Liver (tissue), 9 donors: ENCODE results near the gene CCDC89. TPM values are rescaled to one million over a fixed set of nuclear protein-coding genes. Genes with fewer than 3 reads are reported as not detected.

Source experiments
- DNase-seq: peaks from one replicate; pipeline ENCODE4 v3.0.0-alpha.2; 2017; ENCODE audit warnings: low spot score
- H3K27ac ChIP-seq, 2 donors: one replicate each; pipeline ENCODE4 v1.7.0; 2013; ENCODE audit warnings: inconsistent platforms in 2 of 2, low read length in 2 of 2, control low read depth in 1 of 2, low read depth in 1 of 2, mild to moderate bottlenecking in 1 of 2
- H3K27me3 ChIP-seq, 4 donors: one replicate each; pipeline versions ENCODE4 v1.6.1 to v1.7.0; 2013; ENCODE audit warnings: low read length in 3 of 4, inconsistent platforms in 1 of 4, mild to moderate bottlenecking in 1 of 4, moderate library complexity in 1 of 4; ENCODE audit not compliant: control insufficient read depth in 4 of 4, insufficient read depth in 4 of 4
- H3K36me3 ChIP-seq, 4 donors: one replicate each; pipeline versions ENCODE4 v1.6.1 to v1.7.0; 2013; ENCODE audit warnings: low read length in 3 of 4, mild to moderate bottlenecking in 3 of 4, low read depth in 1 of 4, moderate library complexity in 1 of 4; ENCODE audit not compliant: control insufficient read depth in 4 of 4, insufficient read depth in 3 of 4
- H3K4me1 ChIP-seq, 4 donors: one replicate each; pipeline versions ENCODE4 v1.6.1 to v1.7.0; 2013; ENCODE audit warnings: low read length in 3 of 4, mild to moderate bottlenecking in 3 of 4, moderate library complexity in 1 of 4; ENCODE audit not compliant: control insufficient read depth in 4 of 4, insufficient read depth in 4 of 4
- H3K4me3 ChIP-seq, 3 donors: one replicate each; pipeline versions ENCODE4 v1.6.1 to v1.7.0; 2013; ENCODE audit warnings: low read length in 3 of 3, control low read depth in 1 of 3, low read depth in 1 of 3, mild to moderate bottlenecking in 1 of 3
- H3K9ac ChIP-seq, 2 donors: one replicate each; pipeline ENCODE4 v1.7.0; 2013; ENCODE audit warnings: low read length in 2 of 2, mild to moderate bottlenecking in 2 of 2, moderate library complexity in 2 of 2, control low read depth in 1 of 2, low read depth in 1 of 2
- H3K9me3 ChIP-seq, 4 donors: one replicate each; pipeline versions ENCODE4 v1.6.1 to v1.7.0; 2013; ENCODE audit warnings: low read length in 3 of 4; ENCODE audit not compliant: control insufficient read depth in 4 of 4
- FOXA2 ChIP-seq: IDR thresholded peaks from 2 replicates; pipeline ENCODE4 v1.6.1; 2016; ENCODE audit warnings: antibody characterized with exemption
- HNF4A ChIP-seq, 2 donors: conservative IDR thresholded peaks; 2 replicates each; pipeline ENCODE4 v1.6.1; 2016; ENCODE audit warnings: antibody characterized with exemption in 2 of 2, mild to moderate bottlenecking in 2 of 2
- HNF4G ChIP-seq: IDR thresholded peaks from 2 replicates; pipeline ENCODE4 v1.6.1; 2016; ENCODE audit warnings: antibody characterized with exemption
- RAD21 ChIP-seq, 2 donors: IDR thresholded peaks; 2 replicates each; pipeline ENCODE4 v1.6.1; 2016; ENCODE audit warnings: antibody characterized with exemption in 2 of 2, mild to moderate bottlenecking in 2 of 2
- RXRA ChIP-seq, 2 donors: IDR thresholded peaks; 2 replicates each; pipeline ENCODE4 v1.6.1; 2017 to 2018; ENCODE audit warnings: antibody characterized with exemption in 2 of 2, mild to moderate bottlenecking in 1 of 2
- WGBS: extraction: QIAGEN DNeasy Blood & Tissue Kit; methylation state at CpG from one replicate; pipeline ENCODE4 v1.1.7; 2013; 5-methylcytosine and 5-hydroxymethylcytosine counted together
- polyA plus RNA-seq, 2 donors: library from polyadenylated mRNA; stranded (reverse) in 1 of 2; unstranded in 1 of 2; fragments of 200-250 nt in 1 of 2; fragments of >200 nt in 1 of 2; fragmentation: Nextera tagmentation in 1 of 2; extraction: Ambion mirVana in 1 of 2; gene quantifications; one replicate each; pipeline versions ENCODE4 v1.2.1 to v1.2.3, GENCODE V29; 2013 to 2015
- total RNA-seq, 2 donors: library from RNA; depleted of rRNA; stranded (reverse); fragments of >200 nt; gene quantifications; one replicate each; pipeline ENCODE4 v1.2.3, GENCODE V29; 2014
- TF ChIP-seq, protein P1 (sequence below): IDR thresholded peaks from 2 replicates; pipeline ENCODE4 v1.6.1; 2016; ENCODE audit warnings: antibody characterized with exemption
- TF ChIP-seq, protein P2 (sequence below): IDR thresholded peaks from 2 replicates; pipeline ENCODE4 v1.6.1; 2016; ENCODE audit warnings: antibody characterized with exemption, mild to moderate bottlenecking
- donor health status: healthy.
- donor health status: healthy.
- donor health status: healthy.
- donor health status: healthy.
- donor health status: healthy.

The CCDC89 gene
- total and polyA plus RNA-seq, 4 donors = 0.17 to 1.0 (median 0.28) TPM; not detected in 1

DNA sequence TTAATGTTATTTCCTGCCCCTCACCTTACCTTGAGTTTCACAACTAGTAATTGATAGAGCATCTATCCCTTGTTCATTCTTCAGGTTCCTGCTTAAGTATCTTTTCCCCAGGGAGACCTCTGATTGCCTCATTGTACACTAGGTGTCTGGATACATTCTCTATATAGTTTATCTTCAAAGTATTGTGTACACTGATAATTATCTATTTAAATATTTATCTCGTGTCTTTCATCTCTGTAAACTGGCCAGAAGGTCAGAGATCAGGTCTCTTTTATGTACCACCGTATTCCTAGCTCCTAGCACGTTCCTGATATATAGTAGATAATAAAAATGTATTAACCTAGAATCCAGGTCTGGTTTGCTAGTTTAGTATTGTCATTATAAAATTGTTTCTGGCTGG, 51.2 kb downstream of the CCDC89 start:
- Histone ChIP-seq H3K9ac (no peak overlapping the region), H3K27ac (no peak overlapping the region), H3K36me3 (peaks cover 0 to 25% (median 23%) of the 10 kb centered on the region in 4 donors), H3K4me3 (no peak overlapping the region), H3K4me1 (peaks cover under 1 to 6% (median 3%) of the 10 kb centered on the region in 4 donors), H3K9me3 (no peaks in the 10 kb centered on the region), H3K27me3 (no peaks in the 10 kb centered on the region)
- no peak for DNase-seq
- TF ChIP-seq, protein P1, sequence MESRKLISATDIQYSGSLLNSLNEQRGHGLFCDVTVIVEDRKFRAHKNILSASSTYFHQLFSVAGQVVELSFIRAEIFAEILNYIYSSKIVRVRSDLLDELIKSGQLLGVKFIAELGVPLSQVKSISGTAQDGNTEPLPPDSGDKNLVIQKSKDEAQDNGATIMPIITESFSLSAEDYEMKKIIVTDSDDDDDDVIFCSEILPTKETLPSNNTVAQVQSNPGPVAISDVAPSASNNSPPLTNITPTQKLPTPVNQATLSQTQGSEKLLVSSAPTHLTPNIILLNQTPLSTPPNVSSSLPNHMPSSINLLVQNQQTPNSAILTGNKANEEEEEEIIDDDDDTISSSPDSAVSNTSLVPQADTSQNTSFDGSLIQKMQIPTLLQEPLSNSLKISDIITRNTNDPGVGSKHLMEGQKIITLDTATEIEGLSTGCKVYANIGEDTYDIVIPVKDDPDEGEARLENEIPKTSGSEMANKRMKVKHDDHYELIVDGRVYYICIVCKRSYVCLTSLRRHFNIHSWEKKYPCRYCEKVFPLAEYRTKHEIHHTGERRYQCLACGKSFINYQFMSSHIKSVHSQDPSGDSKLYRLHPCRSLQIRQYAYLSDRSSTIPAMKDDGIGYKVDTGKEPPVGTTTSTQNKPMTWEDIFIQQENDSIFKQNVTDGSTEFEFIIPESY = no peak
- TF ChIP-seq RXRA (IDR thresholded peaks at IDR 0.05) (no peak), RAD21 (IDR thresholded peaks at IDR 0.05) (no peak), HNF4A (conservative IDR thresholded peaks at IDR 0.05) (no peak), HNF4G (no peak), FOXA2 (no peak)
- TF ChIP-seq, protein P2, sequence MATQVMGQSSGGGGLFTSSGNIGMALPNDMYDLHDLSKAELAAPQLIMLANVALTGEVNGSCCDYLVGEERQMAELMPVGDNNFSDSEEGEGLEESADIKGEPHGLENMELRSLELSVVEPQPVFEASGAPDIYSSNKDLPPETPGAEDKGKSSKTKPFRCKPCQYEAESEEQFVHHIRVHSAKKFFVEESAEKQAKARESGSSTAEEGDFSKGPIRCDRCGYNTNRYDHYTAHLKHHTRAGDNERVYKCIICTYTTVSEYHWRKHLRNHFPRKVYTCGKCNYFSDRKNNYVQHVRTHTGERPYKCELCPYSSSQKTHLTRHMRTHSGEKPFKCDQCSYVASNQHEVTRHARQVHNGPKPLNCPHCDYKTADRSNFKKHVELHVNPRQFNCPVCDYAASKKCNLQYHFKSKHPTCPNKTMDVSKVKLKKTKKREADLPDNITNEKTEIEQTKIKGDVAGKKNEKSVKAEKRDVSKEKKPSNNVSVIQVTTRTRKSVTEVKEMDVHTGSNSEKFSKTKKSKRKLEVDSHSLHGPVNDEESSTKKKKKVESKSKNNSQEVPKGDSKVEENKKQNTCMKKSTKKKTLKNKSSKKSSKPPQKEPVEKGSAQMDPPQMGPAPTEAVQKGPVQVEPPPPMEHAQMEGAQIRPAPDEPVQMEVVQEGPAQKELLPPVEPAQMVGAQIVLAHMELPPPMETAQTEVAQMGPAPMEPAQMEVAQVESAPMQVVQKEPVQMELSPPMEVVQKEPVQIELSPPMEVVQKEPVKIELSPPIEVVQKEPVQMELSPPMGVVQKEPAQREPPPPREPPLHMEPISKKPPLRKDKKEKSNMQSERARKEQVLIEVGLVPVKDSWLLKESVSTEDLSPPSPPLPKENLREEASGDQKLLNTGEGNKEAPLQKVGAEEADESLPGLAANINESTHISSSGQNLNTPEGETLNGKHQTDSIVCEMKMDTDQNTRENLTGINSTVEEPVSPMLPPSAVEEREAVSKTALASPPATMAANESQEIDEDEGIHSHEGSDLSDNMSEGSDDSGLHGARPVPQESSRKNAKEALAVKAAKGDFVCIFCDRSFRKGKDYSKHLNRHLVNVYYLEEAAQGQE = no peak
- WGBS = 69% methylated on average over 3 of the region's 3 CpGs

Other genes with a start within 250 kb of the CCDC89 start
- 1 to 10 TPM in 1 of 2 donors, under 1 TPM in 1; 0.37 to 5.5 TPM for gene DLG2, start 58.9 kb downstream of the CCDC89 start, total RNA-seq
- gene DLG2, start 58.9 kb downstream of the CCDC89 start, polyA plus RNA-seq = under 1 TPM; 0.30 to 0.99 TPM
- 10 to 100 TPM; 20.0 to 28.1 TPM for gene TMEM126B, start 57.6 kb downstream of the CCDC89 start, total RNA-seq
- gene TMEM126B, start 57.6 kb downstream of the CCDC89 start, polyA plus RNA-seq = 10 to 100 TPM; 25.7 to 32.3 TPM
- gene TMEM126A, start 38.2 kb downstream of the CCDC89 start, total RNA-seq = 10 to 100 TPM in 1 of 2 donors, 1 to 10 TPM in 1; 9.3 to 21.0 TPM
- 10 to 100 TPM; 25.6 to 39.1 TPM for gene TMEM126A, start 38.2 kb downstream of the CCDC89 start, polyA plus RNA-seq
- 10 to 100 TPM; 28.2 to 50.0 TPM for gene CREBZF, start 21.1 kb downstream of the CCDC89 start, total RNA-seq
- 10 to 100 TPM; 12.1 to 12.3 TPM for gene CREBZF, start 21.1 kb downstream of the CCDC89 start, polyA plus RNA-seq
- 10 to 100 TPM in 1 of 2 donors, 1 to 10 TPM in 1; 3.7 to 27.4 TPM for gene SYTL2, start 124.9 kb upstream of the CCDC89 start, total RNA-seq
- 1 to 10 TPM; 2.6 to 5.0 TPM for gene SYTL2, start 124.9 kb upstream of the CCDC89 start, polyA plus RNA-seq
- not detected for gene CCDC83, start 169.2 kb upstream of the CCDC89 start, total RNA-seq
- not detected for gene CCDC83, start 169.2 kb upstream of the CCDC89 start, polyA plus RNA-seq